ENCODE data around the gene CASP3.
"Not testable (repeated sequence)": the region's sequence is repeated elsewhere in the genome, so short reads cannot be mapped to it uniquely, and the experiment has no call there.

Gene CASP3

GRCh38 chr4:184616633-184617551 is 32.4 kb downstream of the CASP3 start:
- DNase-seq: no peak
- ChIA-PET CTCF (interaction anchor here (2.1 kb wide), 1 partner anchor 8 kb away, joined by 4 read pairs; no protein-coding TSS in a partner anchor), POLR2A (no interaction called here)
- no peaks in the 10 kb centered on the region for H3K36me3 ChIP-seq (ENCODE audit: control insufficient read depth in 4 of 4, insufficient read depth in 4 of 4, low read length in 3 of 4)
- no peak overlapping the region for H3K4me3 ChIP-seq (ENCODE audit: control insufficient read depth in 1 of 7, extremely low read depth in 1 of 7, insufficient read depth in 4 of 7, low read depth in 2 of 7, low read length in 6 of 7)
- 95% methylated on average over 8 of the region's 12 CpGs for WGBS (ENCODE audit: insufficient coverage)
- peaks cover 1 to 10% (median 6%) of the 10 kb centered on the region in 5 experiments for H3K9me3 ChIP-seq (ENCODE audit: control extremely low read depth in 1 of 5, control insufficient read depth in 4 of 5, insufficient read depth in 2 of 5, low read depth in 1 of 5, low read length in 4 of 5)
- no peak overlapping the region for H3K27ac ChIP-seq (ENCODE audit: insufficient read depth in 1 of 2, low read depth in 1 of 2, low read length in 2 of 2, poor library complexity in 1 of 2, severe bottlenecking in 2 of 2)
- no peaks in the 10 kb centered on the region for H3K4me1 ChIP-seq (ENCODE audit: control extremely low read depth in 1 of 4, control insufficient read depth in 4 of 4, insufficient read depth in 4 of 4, low read length in 3 of 4)
- no peaks in the 10 kb centered on the region for H3K27me3 ChIP-seq (replicated peaks in 2 of 5; ENCODE audit: control insufficient read depth in 4 of 5, insufficient read depth in 5 of 5, low read length in 4 of 5)

- H3K4me3 ChIP-seq (ENCODE audit: control insufficient read depth in 1 of 7, extremely low read depth in 1 of 7, insufficient read depth in 4 of 7, low read depth in 2 of 7, low read length in 6 of 7); CTCF ChIA-PET: not testable (repeated sequence)
- 86% methylated on average over 1 of the region's 2 CpGs for WGBS (ENCODE audit: insufficient coverage)
These were observed 33.1 kb downstream of the CASP3 start for GRCh38 chr4:184616168-184616567.

GRCh38 chr4:184614509-184614908 is 34.7 kb downstream of the CASP3 start:
- DNase-seq: no peak
- Histone ChIP-seq H3K4me1 (ENCODE audit: control extremely low read depth in 1 of 4, control insufficient read depth in 4 of 4, insufficient read depth in 4 of 4, low read length in 3 of 4) (no peaks in the 10 kb centered on the region), H3K36me3 (ENCODE audit: control insufficient read depth in 4 of 4, insufficient read depth in 4 of 4, low read length in 3 of 4) (no peaks in the 10 kb centered on the region), H3K4me3 (ENCODE audit: control insufficient read depth in 1 of 7, extremely low read depth in 1 of 7, insufficient read depth in 4 of 7, low read depth in 2 of 7, low read length in 6 of 7) (no peak overlapping the region), H3K9me3 (ENCODE audit: control extremely low read depth in 1 of 5, control insufficient read depth in 4 of 5, insufficient read depth in 2 of 5, low read depth in 1 of 5, low read length in 4 of 5) (peaks cover 1 to 10% (median 6%) of the 10 kb centered on the region in 5 experiments), H3K27ac (ENCODE audit: insufficient read depth in 1 of 2, low read depth in 1 of 2, low read length in 2 of 2, poor library complexity in 1 of 2, severe bottlenecking in 2 of 2) (no peak overlapping the region), H3K27me3 (replicated peaks in 2 of 5; ENCODE audit: control insufficient read depth in 4 of 5, insufficient read depth in 5 of 5, low read length in 4 of 5) (no peaks in the 10 kb centered on the region)
- ChIA-PET CTCF (no interaction called here), POLR2A (no interaction called here)
- 100% methylated on average over 3 of the region's 3 CpGs for WGBS (ENCODE audit: insufficient coverage)

More at GRCh38 chr4:184616168-184616567, 33.1 kb downstream of the CASP3 start:
- H3K36me3 ChIP-seq (ENCODE audit: control insufficient read depth in 4 of 4, insufficient read depth in 4 of 4, low read length in 3 of 4); POLR2A ChIA-PET; DNase-seq; H3K27me3 ChIP-seq (replicated peaks in 2 of 5; ENCODE audit: control insufficient read depth in 4 of 5, insufficient read depth in 5 of 5, low read length in 4 of 5); H3K4me1 ChIP-seq (ENCODE audit: control extremely low read depth in 1 of 4, control insufficient read depth in 4 of 4, insufficient read depth in 4 of 4, low read length in 3 of 4); H3K27ac ChIP-seq (ENCODE audit: insufficient read depth in 1 of 2, low read depth in 1 of 2, low read length in 2 of 2, poor library complexity in 1 of 2, severe bottlenecking in 2 of 2): not testable (repeated sequence)
- peaks cover 1 to 10% (median 6%) of the 10 kb centered on the region in 5 experiments for H3K9me3 ChIP-seq (ENCODE audit: control extremely low read depth in 1 of 5, control insufficient read depth in 4 of 5, insufficient read depth in 2 of 5, low read depth in 1 of 5, low read length in 4 of 5)

- WGBS (ENCODE audit: insufficient coverage): 63% methylated on average over 1 of the region's 2 CpGs
These were observed 35.8 kb downstream of the CASP3 start for GRCh38 chr4:184613405-184613804.

GRCh38 chr4:184612074-184612473 is 37.2 kb downstream of the CASP3 start:
- ChIA-PET POLR2A (no interaction called here), CTCF (no interaction called here)
- Histone ChIP-seq H3K4me1 (ENCODE audit: control extremely low read depth in 1 of 4, control insufficient read depth in 4 of 4, insufficient read depth in 4 of 4, low read length in 3 of 4) (no peaks in the 10 kb centered on the region), H3K4me3 (ENCODE audit: control insufficient read depth in 1 of 7, extremely low read depth in 1 of 7, insufficient read depth in 4 of 7, low read depth in 2 of 7, low read length in 6 of 7) (no peak overlapping the region), H3K27ac (ENCODE audit: insufficient read depth in 1 of 2, low read depth in 1 of 2, low read length in 2 of 2, poor library complexity in 1 of 2, severe bottlenecking in 2 of 2) (no peak overlapping the region), H3K9me3 (ENCODE audit: control extremely low read depth in 1 of 5, control insufficient read depth in 4 of 5, insufficient read depth in 2 of 5, low read depth in 1 of 5, low read length in 4 of 5) (peaks cover 1 to 10% (median 6%) of the 10 kb centered on the region in 5 experiments), H3K27me3 (replicated peaks in 2 of 5; ENCODE audit: control insufficient read depth in 4 of 5, insufficient read depth in 5 of 5, low read length in 4 of 5) (no peaks in the 10 kb centered on the region), H3K36me3 (ENCODE audit: control insufficient read depth in 4 of 4, insufficient read depth in 4 of 4, low read length in 3 of 4) (no peaks in the 10 kb centered on the region)
- no peak for DNase-seq
- 93% methylated on average over 3 of the region's 3 CpGs for WGBS (ENCODE audit: insufficient coverage)

More at GRCh38 chr4:184613405-184613804, 35.8 kb downstream of the CASP3 start:
- Histone ChIP-seq H3K36me3 (ENCODE audit: control insufficient read depth in 4 of 4, insufficient read depth in 4 of 4, low read length in 3 of 4) (no peaks in the 10 kb centered on the region), H3K4me1 (ENCODE audit: control extremely low read depth in 1 of 4, control insufficient read depth in 4 of 4, insufficient read depth in 4 of 4, low read length in 3 of 4) (no peaks in the 10 kb centered on the region), H3K27me3 (replicated peaks in 2 of 5; ENCODE audit: control insufficient read depth in 4 of 5, insufficient read depth in 5 of 5, low read length in 4 of 5) (no peaks in the 10 kb centered on the region), H3K9me3 (ENCODE audit: control extremely low read depth in 1 of 5, control insufficient read depth in 4 of 5, insufficient read depth in 2 of 5, low read depth in 1 of 5, low read length in 4 of 5) (peaks cover 1 to 10% (median 6%) of the 10 kb centered on the region in 5 experiments), H3K4me3 (ENCODE audit: control insufficient read depth in 1 of 7, extremely low read depth in 1 of 7, insufficient read depth in 4 of 7, low read depth in 2 of 7, low read length in 6 of 7) (no peak overlapping the region), H3K27ac (ENCODE audit: insufficient read depth in 1 of 2, low read depth in 1 of 2, low read length in 2 of 2, poor library complexity in 1 of 2, severe bottlenecking in 2 of 2) (no peak overlapping the region)
- ChIA-PET CTCF (no interaction called here), POLR2A (no interaction called here)
- DNase-seq: no peak

- no CpG with 5 or more reads among the region's 2 CpGs for WGBS (ENCODE audit: insufficient coverage)
- DNase-seq; H3K27me3 ChIP-seq (replicated peaks in 2 of 5; ENCODE audit: control insufficient read depth in 4 of 5, insufficient read depth in 5 of 5, low read length in 4 of 5); H3K4me3 ChIP-seq (ENCODE audit: control insufficient read depth in 1 of 7, extremely low read depth in 1 of 7, insufficient read depth in 4 of 7, low read depth in 2 of 7, low read length in 6 of 7); POLR2A ChIA-PET; H3K9me3 ChIP-seq (ENCODE audit: control extremely low read depth in 1 of 5, control insufficient read depth in 4 of 5, insufficient read depth in 2 of 5, low read depth in 1 of 5, low read length in 4 of 5); H3K27ac ChIP-seq (ENCODE audit: insufficient read depth in 1 of 2, low read depth in 1 of 2, low read length in 2 of 2, poor library complexity in 1 of 2, severe bottlenecking in 2 of 2); H3K4me1 ChIP-seq (ENCODE audit: control extremely low read depth in 1 of 4, control insufficient read depth in 4 of 4, insufficient read depth in 4 of 4, low read length in 3 of 4); CTCF ChIA-PET; H3K36me3 ChIP-seq (ENCODE audit: control insufficient read depth in 4 of 4, insufficient read depth in 4 of 4, low read length in 3 of 4): not testable (repeated sequence)
These were observed 41.8 kb downstream of the CASP3 start for GRCh38 chr4:184607429-184607828.

GRCh38 chr4:184602857-184603256 is 46.4 kb downstream of the CASP3 start:
- POLR2A ChIA-PET: not testable (repeated sequence)
- no CpG with 5 or more reads among the region's 1 CpG for WGBS (ENCODE audit: insufficient coverage)

More at GRCh38 chr4:184602857-184603256, 46.4 kb downstream of the CASP3 start:
- DNase-seq; H3K9me3 ChIP-seq (ENCODE audit: control extremely low read depth in 1 of 5, control insufficient read depth in 4 of 5, insufficient read depth in 2 of 5, low read depth in 1 of 5, low read length in 4 of 5); H3K4me1 ChIP-seq (ENCODE audit: control extremely low read depth in 1 of 4, control insufficient read depth in 4 of 4, insufficient read depth in 4 of 4, low read length in 3 of 4); H3K27me3 ChIP-seq (replicated peaks in 2 of 5; ENCODE audit: control insufficient read depth in 4 of 5, insufficient read depth in 5 of 5, low read length in 4 of 5); H3K36me3 ChIP-seq (ENCODE audit: control insufficient read depth in 4 of 4, insufficient read depth in 4 of 4, low read length in 3 of 4); H3K27ac ChIP-seq (ENCODE audit: insufficient read depth in 1 of 2, low read depth in 1 of 2, low read length in 2 of 2, poor library complexity in 1 of 2, severe bottlenecking in 2 of 2); CTCF ChIA-PET; H3K4me3 ChIP-seq (ENCODE audit: control insufficient read depth in 1 of 7, extremely low read depth in 1 of 7, insufficient read depth in 4 of 7, low read depth in 2 of 7, low read length in 6 of 7): not testable (repeated sequence)
